Nephron progenitor cell (in vitro differentiated cells): ENCODE measurements around the gene PHF8.

Source experiments
- DNase-seq: peaks from one replicate; pipeline ENCODE4 v3.0.0; 2021
- H3K27ac Mint-ChIP-seq: 2 replicates; pipeline ENCODE4 v1.8.0; 2021; ENCODE audit warnings: mild to moderate bottlenecking, moderate library complexity, mixed read lengths
- H3K27me3 Mint-ChIP-seq: 2 replicates; pipeline ENCODE4 v1.8.0; 2021; ENCODE audit warnings: mild to moderate bottlenecking, low read depth, mixed read lengths; ENCODE audit not compliant: poor library complexity
- H3K36me3 Mint-ChIP-seq: 2 replicates; pipeline ENCODE4 v1.8.0; 2021; ENCODE audit warnings: low read depth, mixed read lengths
- H3K4me1 Mint-ChIP-seq: 2 replicates; pipeline ENCODE4 v1.8.0; 2021; ENCODE audit warnings: mixed read lengths
- H3K4me3 Mint-ChIP-seq: 2 replicates; pipeline ENCODE4 v1.8.0; 2021; ENCODE audit warnings: mild to moderate bottlenecking, moderate library complexity, mixed read lengths
- H3K9me3 Mint-ChIP-seq: 2 replicates; pipeline ENCODE4 v1.8.0; 2021; ENCODE audit warnings: mild to moderate bottlenecking, moderate library complexity, mixed read lengths
- CTCF ChIP-seq: fragments of 200-600 bp; sonication (generic); IDR thresholded peaks from 2 replicates; pipeline ENCODE4 v1.5.0; 2021; ENCODE audit warnings: antibody characterized with exemption

The PHF8 gene

GRCh38 chrX:54044126-54044876 lies at the start of gene PHF8:
Gene PHF8 (minus strand): TSS chrX:54044473. CDS start chrX:54042728, 1,745 bp downstream.
- H3K27me3 Mint-ChIP-seq = peaks cover 2% of the 10 kb centered on the region
- peaks cover 8% of the 10 kb centered on the region for H3K36me3 Mint-ChIP-seq
- peaks cover 23% of the 10 kb centered on the region for H3K4me1 Mint-ChIP-seq
- H3K9me3 Mint-ChIP-seq = peaks cover 66% of the 10 kb centered on the region
- H3K4me3 Mint-ChIP-seq = peak within 1 kb of the TSS; percentile 98
- TF ChIP-seq CTCF = no peak
- peak; percentile 95 for DNase-seq
- H3K27ac Mint-ChIP-seq = peak within 1 kb of the TSS; percentile 100

- Mint-ChIP-seq H3K27ac (no peak overlapping the region), H3K36me3 (peaks cover 7% of the 10 kb centered on the region), H3K9me3 (peaks cover 13% of the 10 kb centered on the region), H3K4me1 (no peaks in the 10 kb centered on the region), H3K27me3 (peaks cover 4% of the 10 kb centered on the region), H3K4me3 (no peak overlapping the region)
- DNase-seq = no peak
- no peak for TF ChIP-seq CTCF
Measured at GRCh38 chrX:54093571-54093970, 49.3 kb upstream of the PHF8 start.

DNA sequence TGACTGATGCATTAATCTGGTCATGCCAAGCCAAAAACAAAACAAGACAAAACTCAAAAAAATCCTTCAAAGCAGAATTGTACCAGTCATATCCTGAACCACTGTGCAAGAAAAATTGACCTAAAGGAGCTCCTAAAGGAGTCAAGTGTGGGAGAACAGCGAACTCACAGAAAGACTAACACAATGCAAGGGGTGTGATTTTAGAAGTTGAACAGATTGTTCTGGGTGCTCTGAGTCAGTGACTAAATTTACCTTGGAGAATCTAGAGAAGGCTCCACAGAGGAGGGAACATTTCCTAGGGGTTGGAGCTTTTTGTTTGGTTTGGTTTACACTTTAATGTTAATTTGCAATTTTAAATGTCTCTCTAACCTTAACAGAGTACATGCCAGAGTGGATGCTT lies 48.9 kb upstream of the PHF8 start:
- Mint-ChIP-seq H3K36me3 (peaks cover 7% of the 10 kb centered on the region), H3K9me3 (peaks cover 13% of the 10 kb centered on the region), H3K4me3 (no peak overlapping the region), H3K27ac (no peak overlapping the region), H3K4me1 (no peaks in the 10 kb centered on the region), H3K27me3 (peaks cover 4% of the 10 kb centered on the region)
- DNase-seq = no peak
- no peak for TF ChIP-seq CTCF

DNA sequence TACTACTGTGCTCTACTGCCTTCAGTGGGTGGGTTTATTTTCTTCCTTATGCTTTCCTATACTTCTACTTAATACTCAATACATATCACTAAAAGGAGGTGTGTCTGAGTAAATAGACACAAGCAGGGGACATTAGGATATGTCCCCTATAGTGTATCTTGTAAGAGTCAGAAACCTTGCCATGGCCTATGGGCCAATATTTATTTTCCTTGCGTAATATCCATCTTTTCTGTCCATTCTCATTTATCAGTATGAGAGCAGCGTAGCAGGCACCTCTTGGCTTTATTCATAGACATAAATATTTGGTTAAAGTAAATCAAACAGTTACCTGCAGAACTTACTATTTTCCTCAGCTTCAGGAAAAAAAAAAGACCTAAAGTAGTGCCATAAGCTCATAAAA lies 46.6 kb upstream of the PHF8 start:
- H3K9me3 Mint-ChIP-seq = peaks cover 15% of the 10 kb centered on the region
- H3K4me1 Mint-ChIP-seq = peaks cover 5% of the 10 kb centered on the region
- no peak overlapping the region for H3K4me3 Mint-ChIP-seq
- no peak for DNase-seq
- peaks cover 22% of the 10 kb centered on the region for H3K36me3 Mint-ChIP-seq
- TF ChIP-seq CTCF = no peak
- peaks cover 4% of the 10 kb centered on the region for H3K27me3 Mint-ChIP-seq
- H3K27ac Mint-ChIP-seq = no peak overlapping the region

GRCh38 chrX:54089191-54089590 lies 44.9 kb upstream of the PHF8 start:
- no peak for TF ChIP-seq CTCF
- peaks cover 28% of the 10 kb centered on the region for H3K36me3 Mint-ChIP-seq
- no peak for DNase-seq

GRCh38 chrX:54087661-54088060 lies 43.4 kb upstream of the PHF8 start:
- H3K36me3 Mint-ChIP-seq = peaks cover 28% of the 10 kb centered on the region
- TF ChIP-seq CTCF = no peak
- H3K27ac Mint-ChIP-seq = peak overlapping the region; percentile 91
- no peaks in the 10 kb centered on the region for H3K27me3 Mint-ChIP-seq
- DNase-seq = no peak
- H3K9me3 Mint-ChIP-seq = peaks cover 26% of the 10 kb centered on the region
- H3K4me3 Mint-ChIP-seq = no peak overlapping the region
- H3K4me1 Mint-ChIP-seq = peaks cover 5% of the 10 kb centered on the region

More at GRCh38 chrX:54089191-54089590, 44.9 kb upstream of the PHF8 start:
- Mint-ChIP-seq H3K9me3 (peaks cover 23% of the 10 kb centered on the region), H3K4me1 (peaks cover 5% of the 10 kb centered on the region), H3K27me3 (no peaks in the 10 kb centered on the region), H3K4me3 (no peak overlapping the region), H3K27ac (no peak overlapping the region)
